GM12878 (cell line): ENCODE results near the gene CYTL1. TPM values are rescaled to one million over a fixed set of nuclear protein-coding genes. Genes with fewer than 3 reads are reported as not detected.

Experiments
- ATAC-seq: fragments of 200-7000 bp; cut with Tn5 transposase; 3 replicates; pipeline ENCODE4 v1.9.1; 2020; ENCODE audit warnings: mild to moderate bottlenecking, moderate library complexity
- BruUV-seq: library from RNA; stranded (reverse); fragments of 400-500 nt; replicated peaks from 2 replicates; lab custom pipeline; 2021; lab: Mats Ljungman, UMichigan
- CTCF ChIA-PET: fragments of 300-600 bp; sonication (Branson Sonifier 250); formaldehyde crosslinking; extraction: SDS; loops from one replicate; lab custom pipeline; 2021; ENCODE audit warnings: inconsistent platforms; lab: Yijun Ruan, JAX
- POLR2A ChIA-PET: fragments of 350-600 bp; formaldehyde crosslinking; extraction: SDS; loops from one replicate; lab custom pipeline; 2021; ENCODE audit warnings: inconsistent platforms; lab: Charles Lee
- RAD21 ChIA-PET: fragments of 300-600 bp; sonication (Branson Sonifier 250); formaldehyde crosslinking; loops from one replicate; lab custom pipeline; 2023; ENCODE audit warnings: antibody characterized with exemption; ENCODE audit not compliant: unreplicated experiment; lab: Charles Lee
- SMC1A ChIA-PET: fragments of 300-600 bp; sonication (Branson Sonifier 250); formaldehyde crosslinking; loops from one replicate; lab custom pipeline; 2023; ENCODE audit not compliant: unreplicated experiment, uncharacterized antibody; lab: Charles Lee
- DNase-seq: peaks from one replicate; pipeline ENCODE4 v3.0.0-alpha.2; 2011; ENCODE audit warnings: low read depth, low spot score
- FAIRE-seq: peaks from 3 replicates; lab custom pipeline; 2011; peaks lifted over from hg19 to GRCh38; lab: Jason Lieb, UNC
- H2AFZ ChIP-seq: 2 replicates; pipeline ENCODE4 v1.6.0; 2011; ENCODE audit warnings: low read depth, low read length, control low read depth; ENCODE audit not compliant: control insufficient read depth
- H3K27ac ChIP-seq: 2 replicates; pipeline ENCODE4 v1.5.1; 2011; ENCODE audit warnings: control low read depth; ENCODE audit not compliant: control insufficient read depth, insufficient read depth
- H3K27me3 ChIP-seq, 2 experiments: replicated peaks in 1 of 2; 2 replicates each; pipeline versions ENCODE4 v1.6.0 to v1.6.1; 2011; ENCODE audit warnings: low read length in 1 of 2; ENCODE audit not compliant: control insufficient read depth in 2 of 2, insufficient read depth in 2 of 2
- H3K36me3 ChIP-seq, 2 experiments: 2 replicates each; pipeline ENCODE4 v1.5.1; 2011; ENCODE audit warnings: low read length in 1 of 2; ENCODE audit not compliant: control insufficient read depth in 2 of 2, insufficient read depth in 2 of 2
- H3K4me1 ChIP-seq: 2 replicates; pipeline ENCODE4 v1.6.1; 2011; ENCODE audit warnings: mild to moderate bottlenecking, low read length, moderate library complexity, mixed read lengths; ENCODE audit not compliant: control insufficient read depth, insufficient read depth
- H3K4me2 ChIP-seq: 2 replicates; pipeline ENCODE4 v1.6.0; 2011; ENCODE audit warnings: control low read depth; ENCODE audit not compliant: control insufficient read depth, insufficient read depth
- H3K4me3 ChIP-seq: fragments of 200-600 bp; sonication (generic); 2 replicates; pipeline ENCODE4 v1.5.1; 2016
- H3K79me2 ChIP-seq: 2 replicates; pipeline ENCODE4 v1.6.0; 2011; ENCODE audit warnings: low read length; ENCODE audit not compliant: control insufficient read depth, insufficient read depth
- H3K9ac ChIP-seq: 2 replicates; pipeline ENCODE4 v1.8.0; 2011; ENCODE audit warnings: low read length, control low read depth, mixed read lengths; ENCODE audit not compliant: control insufficient read depth, insufficient read depth
- H3K9me3 ChIP-seq: replicated peaks from 3 replicates; pipeline ENCODE4 v1.5.1; 2011; ENCODE audit warnings: mild to moderate bottlenecking, low read length; ENCODE audit not compliant: control insufficient read depth, insufficient read depth
- H4K20me1 ChIP-seq: 2 replicates; pipeline ENCODE4 v1.6.0; 2011; ENCODE audit not compliant: control insufficient read depth, insufficient read depth
- FOXK2 ChIP-seq: fragments of 450-650 bp; IDR thresholded peaks from 2 replicates; pipeline ENCODE4 v1.6.1; 2017; ENCODE audit warnings: mild to moderate bottlenecking, moderate library complexity
- HDAC2 ChIP-seq: fragments of 200-600 bp; sonication (generic); IDR thresholded peaks from 2 replicates; pipeline ENCODE4 v1.6.1; 2017
- IKZF1 ChIP-seq: fragments of 450-650 bp; conservative IDR thresholded peaks from 2 replicates; pipeline ENCODE4 v1.6.1; 2017; ENCODE audit warnings: antibody characterized with exemption, mild to moderate bottlenecking
- MXI1 ChIP-seq: fragments of 150-350 bp; IDR thresholded peaks from 2 replicates; pipeline ENCODE4 v1.6.1; 2011; ENCODE audit warnings: low read depth, mild to moderate bottlenecking, inconsistent platforms, low read length, improper control_type of control experiment
- NFXL1 ChIP-seq: fragments of 450-650 bp; IDR thresholded peaks from 2 replicates; pipeline ENCODE4 v1.6.1; 2017; ENCODE audit warnings: antibody characterized with exemption, mild to moderate bottlenecking, borderline replicate concordance
- NFYA ChIP-seq: IDR thresholded peaks from 2 replicates; pipeline ENCODE4 v1.6.1; 2011; ENCODE audit warnings: low read depth, mild to moderate bottlenecking, low read length, improper control_type of control experiment, borderline replicate concordance
- NRF1 ChIP-seq: conservative IDR thresholded peaks from 2 replicates; pipeline ENCODE4 v1.6.1; 2011; ENCODE audit warnings: mild to moderate bottlenecking, low read depth, low read length, improper control_type of control experiment
- POLR2AphosphoS5 ChIP-seq: IDR thresholded peaks from 2 replicates; pipeline ENCODE4 v1.6.1; 2011; ENCODE audit warnings: mild to moderate bottlenecking, low read length, inconsistent platforms
- SREBF2 ChIP-seq: IDR thresholded peaks from 2 replicates; pipeline ENCODE4 v1.6.1; 2012; ENCODE audit warnings: mild to moderate bottlenecking, low read length
- STAT1 ChIP-seq: fragments of 450-650 bp; conservative IDR thresholded peaks from 2 replicates; pipeline ENCODE4 v1.6.1; 2014; ENCODE audit warnings: antibody characterized with exemption, mild to moderate bottlenecking
- USF1 ChIP-seq: IDR thresholded peaks from 2 replicates; pipeline ENCODE4 v1.6.1; 2011; ENCODE audit warnings: borderline replicate concordance, low read depth, mild to moderate bottlenecking, moderate library complexity, mixed read lengths, low read length; ENCODE audit not compliant: insufficient read depth; ENCODE audit errors: extremely low read length
- ZNF384 ChIP-seq: IDR thresholded peaks from 2 replicates; pipeline ENCODE4 v1.6.1; 2012; ENCODE audit warnings: low read depth, mild to moderate bottlenecking, low read length, improper control_type of control experiment, borderline replicate concordance
- WGBS: methylation state at CpG from one replicate; pipeline ENCODE4 v1.1.6; 2016; ENCODE audit warnings: low lambda C conversion rate; ENCODE audit not compliant: insufficient replicate concordance, insufficient coverage; ENCODE audit errors: missing lambda C conversion rate; 5-methylcytosine and 5-hydroxymethylcytosine counted together
- in situ Hi-C: fragments of 300-500 bp; cut with MboI; formaldehyde crosslinking; loops from 9 replicates; pipeline ENCODE4 v1.14.3; 2018; ENCODE audit warnings: mixed read lengths
- intact Hi-C: fragments of 100-400 bp; cut with micrococcal nuclease; formaldehyde crosslinking; loops from one replicate; pipeline ENCODE4 v1.14.2; 2022; ENCODE audit not compliant: unreplicated experiment
- polyA plus RNA-seq, 11 experiments: library from polyadenylated mRNA; depleted of rRNA in 4 of 11; unstranded in 6 of 11; stranded (reverse) in 5 of 11; fragments of >200 nt; fragmentation: Nextera tagmentation in 4 of 11; fragmentation: Illumina TruSeq in 1 of 11; extraction: Ambion mirVana in 4 of 11; extraction: Trizol in 1 of 11; gene quantifications; 1 replicate in 1 of 11; 2 replicates in 10 of 11; pipeline versions ENCODE4 v1.2.1 to v1.2.3, GENCODE V29; 2011 to 2016; ENCODE audit warnings: inconsistent platforms in 2 of 11, missing spikeins in 2 of 11, low read depth in 1 of 11
- total RNA-seq, 4 experiments: library from RNA; depleted of rRNA in 3 of 4; stranded (reverse); fragments of >200 nt in 3 of 4; fragmentation: Illumina TruSeq in 1 of 4; extraction: Trizol in 1 of 4; gene quantifications; 2 replicates each; pipeline versions ENCODE4 v1.2.1 to v1.2.3, GENCODE V29; 2013 to 2021
- TF ChIP-seq, protein P1 (sequence below): fragments of 450-650 bp; conservative IDR thresholded peaks from 2 replicates; pipeline ENCODE4 v1.6.1; 2017; ENCODE audit warnings: mild to moderate bottlenecking, moderate library complexity

Gene CYTL1
- total and polyA plus RNA-seq, 10 of the 15 experiments (the other 5 are each of a cell fraction or from before 2014, with no cell fraction given) = not detected

DNA sequence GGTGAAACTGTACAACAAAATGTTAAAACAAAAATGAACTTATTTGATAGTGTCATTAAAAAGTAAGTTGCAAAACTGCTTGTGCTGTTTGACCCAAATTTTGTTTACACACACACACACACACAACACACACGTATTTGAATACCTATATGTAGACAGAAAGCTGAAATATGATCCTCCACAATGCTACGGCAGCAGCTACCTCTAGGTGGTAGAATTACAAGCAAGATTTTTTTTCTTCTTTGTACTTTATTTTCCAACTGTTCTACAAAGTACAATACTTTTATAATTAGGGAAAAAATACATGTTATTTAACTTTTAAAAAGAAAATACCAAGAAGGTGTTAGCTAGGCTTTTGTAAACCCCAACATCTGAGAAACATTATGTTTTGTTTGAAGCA, 1.2 kb downstream of the CYTL1 start:
- BruUV-seq = no TSS peak
- no peak overlapping the region for H3K27ac ChIP-seq
- DNase-seq = no peak
- intact Hi-C loops = no loop called here
- no peak for TF ChIP-seq ZNF384
- TF ChIP-seq NFXL1 = no peak
- TF ChIP-seq, protein P1, sequence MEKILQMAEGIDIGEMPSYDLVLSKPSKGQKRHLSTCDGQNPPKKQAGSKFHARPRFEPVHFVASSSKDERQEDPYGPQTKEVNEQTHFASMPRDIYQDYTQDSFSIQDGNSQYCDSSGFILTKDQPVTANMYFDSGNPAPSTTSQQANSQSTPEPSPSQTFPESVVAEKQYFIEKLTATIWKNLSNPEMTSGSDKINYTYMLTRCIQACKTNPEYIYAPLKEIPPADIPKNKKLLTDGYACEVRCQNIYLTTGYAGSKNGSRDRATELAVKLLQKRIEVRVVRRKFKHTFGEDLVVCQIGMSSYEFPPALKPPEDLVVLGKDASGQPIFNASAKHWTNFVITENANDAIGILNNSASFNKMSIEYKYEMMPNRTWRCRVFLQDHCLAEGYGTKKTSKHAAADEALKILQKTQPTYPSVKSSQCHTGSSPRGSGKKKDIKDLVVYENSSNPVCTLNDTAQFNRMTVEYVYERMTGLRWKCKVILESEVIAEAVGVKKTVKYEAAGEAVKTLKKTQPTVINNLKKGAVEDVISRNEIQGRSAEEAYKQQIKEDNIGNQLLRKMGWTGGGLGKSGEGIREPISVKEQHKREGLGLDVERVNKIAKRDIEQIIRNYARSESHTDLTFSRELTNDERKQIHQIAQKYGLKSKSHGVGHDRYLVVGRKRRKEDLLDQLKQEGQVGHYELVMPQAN = no peak
- TF ChIP-seq NFYA = no peak
- no peak for TF ChIP-seq HDAC2
- TF ChIP-seq USF1 = no peak
- TF ChIP-seq SREBF2 = no peak
- no peak for TF ChIP-seq STAT1
- no peak for TF ChIP-seq POLR2AphosphoS5
- TF ChIP-seq FOXK2 = no peak
- no peak for TF ChIP-seq NRF1
- no peak for TF ChIP-seq IKZF1
- TF ChIP-seq MXI1 = no peak
- TF ChIP-seq, all 136 proteins: peak for 0
- Histone ChIP-seq H3K4me1 (no peaks in the 10 kb centered on the region), H3K27me3 (peaks cover 0 to 6% of the 10 kb centered on the region in 2 experiments; a peak in 1 of 4 replicates), H2AFZ (no peak overlapping the region), H3K9me3 (no peaks in the 10 kb centered on the region), H3K4me3 (no peak overlapping the region), H3K79me2 (no peaks in the 10 kb centered on the region), H3K9ac (no peak overlapping the region), H4K20me1 (no peaks in the 10 kb centered on the region), H3K36me3 (no peaks in the 10 kb centered on the region), H3K4me2 (no peak overlapping the region)
- ChIA-PET SMC1A (no interaction called here), CTCF (no interaction called here), POLR2A (no interaction called here), RAD21 (interaction anchor here (0.6 kb wide), 1 partner anchor 76 kb away, joined by 3 read pairs; no protein-coding TSS in a partner anchor)
- in situ Hi-C loops = no loop called here
- ATAC-seq = no peak
- no peak for FAIRE-seq
- WGBS = 0% methylated on average over 2 of the region's 2 CpGs
